Measurements from ENCODE around the gene IFNG-AS1.

Gene IFNG-AS1

GRCh38 chr12:67989184-67989920 is at the start of gene IFNG-AS1:
TSS of gene IFNG-AS1 (plus strand) at chr12:67989447.
- DNase-seq (ENCODE audit: low read depth in 2 of 2), result no peak

DNA sequence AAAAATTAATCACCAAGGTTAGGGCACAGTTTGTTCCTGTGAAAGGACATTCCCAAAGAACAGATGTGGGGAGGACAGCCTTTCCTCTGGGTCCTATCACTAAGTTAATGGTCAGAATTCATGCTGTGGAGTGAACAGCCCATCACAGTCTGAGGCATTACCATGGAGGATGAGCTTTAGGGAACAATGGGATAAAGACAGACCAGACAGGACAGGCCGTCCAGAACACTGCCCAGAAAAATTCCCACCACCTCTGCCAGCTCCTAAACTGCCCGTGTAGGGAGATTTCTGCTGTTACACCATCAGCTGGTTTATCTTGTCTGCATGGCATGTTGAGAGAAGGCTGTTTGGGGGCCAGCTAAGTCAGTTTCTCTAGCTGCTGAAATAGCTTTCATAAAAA is 49.6 kb upstream of the IFNG-AS1 start:
- DNase-seq (ENCODE audit: low read depth in 2 of 2), result no peak

GRCh38 chr12:67940780-67941243 is 48.4 kb upstream of the IFNG-AS1 start:
- no peak for DNase-seq (ENCODE audit: low read depth in 2 of 2)

GRCh38 chr12:67942724-67943123 is 46.5 kb upstream of the IFNG-AS1 start:
- no peak for DNase-seq (ENCODE audit: low read depth in 2 of 2)

- peak; percentile 30 to 35 for DNase-seq (ENCODE audit: low read depth in 2 of 2)
These were observed 45.9 kb upstream of the IFNG-AS1 start for GRCh38 chr12:67943141-67943892.

DNA sequence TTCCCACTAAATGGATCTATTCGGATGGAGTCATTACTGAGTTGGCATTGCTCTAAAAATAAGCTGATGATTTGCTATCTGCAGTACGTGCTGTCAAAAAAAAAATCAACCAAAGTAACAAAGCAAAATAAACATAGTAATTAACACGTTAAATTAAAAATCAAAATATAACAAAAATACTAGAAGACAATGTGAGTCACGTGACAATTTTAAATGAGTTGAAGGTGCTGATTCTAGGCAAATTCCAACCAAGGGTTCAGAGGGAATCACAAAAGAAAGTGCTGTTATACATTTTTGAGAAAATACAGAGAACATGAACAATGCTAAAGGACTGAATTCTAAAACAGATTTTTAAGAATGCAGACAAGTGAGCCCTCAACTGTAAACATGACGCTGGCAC is 45.2 kb upstream of the IFNG-AS1 start:
- no peak for DNase-seq (ENCODE audit: low read depth in 2 of 2)

- no peak for DNase-seq (ENCODE audit: low read depth in 2 of 2)
These were observed 36.5 kb upstream of the IFNG-AS1 start for GRCh38 chr12:67952787-67953186.

- DNase-seq (ENCODE audit: low read depth in 2 of 2), result no peak
These were observed 31.9 kb upstream of the IFNG-AS1 start for GRCh38 chr12:67957383-67957782.

- DNase-seq (ENCODE audit: low read depth in 2 of 2), result no peak
These were observed 31.1 kb upstream of the IFNG-AS1 start for GRCh38 chr12:67958187-67958586.

DNA sequence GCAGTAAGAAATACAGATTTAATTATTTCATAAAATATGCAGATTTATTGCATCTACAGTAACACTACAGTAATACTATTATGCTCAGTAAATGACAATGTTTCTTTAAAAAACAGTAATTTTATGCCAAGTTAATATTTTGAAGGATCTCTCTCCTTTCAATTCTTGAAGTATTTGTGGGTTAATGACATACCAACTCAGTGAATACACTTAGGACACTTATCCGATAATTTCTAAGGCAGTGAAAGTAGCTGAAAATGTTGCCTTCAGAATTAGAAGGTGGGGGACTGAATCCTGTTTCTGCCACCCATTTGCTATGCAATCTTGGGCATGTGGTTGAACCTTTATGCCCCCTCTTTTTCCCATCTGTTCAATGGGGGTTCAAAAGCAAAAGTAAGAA is 24.8 kb upstream of the IFNG-AS1 start:
- DNase-seq (ENCODE audit: low read depth in 2 of 2), result no peak

DNA sequence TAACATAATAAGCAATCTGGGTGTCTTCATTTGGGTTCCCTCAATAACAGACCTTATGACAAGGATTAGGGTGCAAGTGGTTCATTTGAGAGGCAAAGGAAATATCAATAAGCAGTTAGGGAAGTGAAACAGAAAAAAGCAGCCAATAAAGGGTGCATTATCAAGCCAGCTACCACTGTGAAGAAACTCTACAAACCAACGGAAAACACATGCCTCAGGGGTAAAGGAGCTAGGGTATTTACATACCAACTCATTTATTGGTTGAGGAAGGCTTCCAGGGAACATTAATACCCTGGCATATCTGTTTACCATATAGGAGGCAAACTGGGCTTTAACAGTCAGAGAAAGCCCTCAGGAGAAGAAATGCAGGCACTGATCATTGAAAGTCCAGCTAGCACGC is 22.7 kb upstream of the IFNG-AS1 start:
- no peak for DNase-seq (ENCODE audit: low read depth in 2 of 2)

DNA sequence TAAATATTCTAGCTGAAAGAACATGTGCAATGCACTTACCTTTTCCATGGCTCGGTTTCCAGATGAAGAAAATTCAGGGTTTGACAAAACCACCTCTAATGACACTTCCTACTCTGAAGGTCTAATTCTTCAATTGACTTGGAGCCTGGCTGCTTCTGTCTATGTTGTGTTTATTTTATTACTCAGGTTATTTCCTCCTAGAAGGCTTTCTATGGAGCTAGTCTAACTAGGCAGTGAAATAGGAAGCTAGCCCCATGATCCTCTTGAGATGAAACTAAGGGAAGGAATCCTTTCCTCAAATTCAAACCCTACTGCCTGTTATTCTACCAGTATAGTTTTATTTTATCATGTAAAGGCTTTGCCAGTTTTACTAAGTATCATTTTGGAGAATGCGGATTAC is 20.9 kb upstream of the IFNG-AS1 start:
- no peak for DNase-seq (ENCODE audit: low read depth in 2 of 2)

- no peak for DNase-seq (ENCODE audit: low read depth in 2 of 2)
These were observed 20.5 kb upstream of the IFNG-AS1 start for GRCh38 chr12:67968725-67969124.

- DNase-seq (ENCODE audit: low read depth in 2 of 2), result no peak
These were observed 20.0 kb upstream of the IFNG-AS1 start for GRCh38 chr12:67969134-67969802.

DNA sequence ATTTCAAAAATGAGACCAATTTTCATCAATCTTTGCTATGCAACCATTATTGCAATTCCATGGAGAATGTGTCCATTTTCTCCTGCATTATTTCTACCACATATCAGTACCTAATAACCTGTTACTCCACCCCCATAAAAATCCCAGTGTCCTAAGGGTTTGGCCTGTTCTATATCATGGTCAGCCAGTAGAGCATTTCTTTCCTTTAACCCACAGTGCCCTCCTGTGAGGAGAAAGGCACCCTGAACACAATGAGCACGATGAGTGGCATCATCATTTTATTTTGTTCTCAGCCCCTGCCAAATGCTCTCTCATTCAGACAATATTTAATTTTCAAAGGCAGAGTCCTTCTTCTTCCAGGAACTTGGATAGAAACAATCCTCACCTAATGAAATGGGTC is 11.6 kb upstream of the IFNG-AS1 start:
- DNase-seq (ENCODE audit: low read depth in 2 of 2), result no peak

GRCh38 chr12:67980391-67980790 is 8.9 kb upstream of the IFNG-AS1 start:
- no peak for DNase-seq (ENCODE audit: low read depth in 2 of 2)

GRCh38 chr12:67981287-67982162 is 7.7 kb upstream of the IFNG-AS1 start:
- DNase-seq (ENCODE audit: low read depth in 2 of 2), result no peak

DNA sequence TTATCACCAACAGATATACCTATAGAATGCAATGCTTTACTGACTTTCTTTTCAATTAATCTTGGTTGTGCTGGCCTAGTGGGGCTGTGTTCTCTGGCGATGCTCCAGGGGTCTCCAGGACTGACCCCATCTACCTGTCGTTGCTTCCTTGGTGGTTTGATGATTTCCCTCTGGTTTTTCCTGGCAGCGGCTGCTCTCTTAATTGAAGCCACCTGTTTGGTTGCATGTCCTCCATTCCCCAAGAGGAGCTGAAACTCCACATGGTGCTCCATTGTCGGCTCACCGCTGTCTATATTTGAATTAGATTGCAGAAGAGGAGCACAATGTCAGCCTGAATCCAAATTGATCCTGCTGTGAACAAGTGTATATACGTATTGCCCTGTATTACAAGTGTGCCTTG is 7.1 kb upstream of the IFNG-AS1 start:
- no peak for DNase-seq (ENCODE audit: low read depth in 2 of 2)

GRCh38 chr12:67986632-67987031 is 2.6 kb upstream of the IFNG-AS1 start:
- DNase-seq (ENCODE audit: low read depth in 2 of 2), result no peak

GRCh38 chr12:67988601-67989021 is 636 bp upstream of the IFNG-AS1 start:
- DNase-seq (ENCODE audit: low read depth in 2 of 2), result no peak

DNA sequence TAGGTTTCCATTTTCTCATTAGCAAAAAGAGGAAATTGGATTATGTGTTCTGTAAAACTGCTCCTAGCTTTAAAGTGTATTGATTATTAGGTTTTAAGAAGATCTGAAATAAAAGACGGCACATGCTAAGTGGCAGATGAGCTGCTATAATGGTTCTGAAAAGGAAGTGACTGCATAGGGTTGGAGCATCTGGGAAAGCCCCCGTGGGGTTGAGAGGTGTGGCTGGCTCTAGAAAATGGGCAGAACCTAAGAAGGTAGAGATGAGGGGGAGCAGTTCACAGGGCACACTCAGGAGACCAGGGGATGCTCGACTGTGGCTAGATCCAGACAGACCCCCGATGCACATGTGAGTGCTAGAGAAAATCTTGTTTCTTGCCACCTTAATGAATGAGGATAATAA is 1.9 kb downstream of the IFNG-AS1 start:
- DNase-seq (ENCODE audit: low read depth in 2 of 2), result peak; percentile 6 to 12

GRCh38 chr12:67993143-67993542 is 3.9 kb downstream of the IFNG-AS1 start:
- no peak for DNase-seq (ENCODE audit: low read depth in 2 of 2)

All from activated CD8-positive, alpha-beta memory T cell treated with anti-CD3 and anti-CD28 coated beads for 4 hours (primary cell).